Fibroblast of the conjunctiva (primary cell): ENCODE measurements around the gene CIB2.
"Not testable (repeated sequence)": the region's sequence is repeated elsewhere in the genome, so short reads cannot be mapped to it uniquely, and the experiment has no call there.

Experiments
- DNase-seq: peaks from one replicate; pipeline ENCODE4 v3.0.0-alpha.2; 2010; ENCODE audit warnings: low read depth

The CIB2 gene

GRCh38 chr15:78131295-78132061 lies at the start of gene CIB2:
TSS of gene CIB2 (minus strand) at chr15:78131445. CDS start at chr15:78131215, 230 bp downstream.
- peak; percentile 14 for DNase-seq

GRCh38 chr15:78179906-78180305 lies 48.7 kb upstream of the CIB2 start:
- no peak for DNase-seq

DNA sequence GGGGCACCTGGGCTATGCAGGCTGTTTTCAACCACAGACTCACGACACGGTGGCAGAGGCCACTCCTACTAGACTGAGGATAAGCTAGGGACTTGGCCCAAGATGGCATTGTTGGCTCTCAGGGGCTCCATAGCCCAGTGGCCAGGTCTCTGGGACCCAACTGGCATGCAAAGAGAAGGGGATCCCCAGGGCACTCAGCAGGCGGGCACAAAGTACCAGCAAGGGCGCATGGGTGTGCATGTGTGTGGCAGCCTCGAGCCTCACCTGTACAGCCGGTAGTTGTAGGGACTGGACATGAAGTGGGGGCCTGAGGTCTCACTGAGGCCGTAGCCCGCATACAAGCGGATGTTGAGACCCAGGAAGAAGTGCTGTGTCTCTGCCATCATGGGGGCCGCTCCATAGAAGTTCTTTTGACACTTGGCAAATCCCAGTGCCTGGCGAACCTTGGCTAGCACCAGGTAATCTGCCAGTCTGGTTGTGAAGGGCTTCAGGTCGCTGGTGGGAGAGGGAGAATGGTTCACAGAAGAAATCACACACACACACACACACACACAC lies 48.1 kb upstream of the CIB2 start:
- DNase-seq = no peak

DNA sequence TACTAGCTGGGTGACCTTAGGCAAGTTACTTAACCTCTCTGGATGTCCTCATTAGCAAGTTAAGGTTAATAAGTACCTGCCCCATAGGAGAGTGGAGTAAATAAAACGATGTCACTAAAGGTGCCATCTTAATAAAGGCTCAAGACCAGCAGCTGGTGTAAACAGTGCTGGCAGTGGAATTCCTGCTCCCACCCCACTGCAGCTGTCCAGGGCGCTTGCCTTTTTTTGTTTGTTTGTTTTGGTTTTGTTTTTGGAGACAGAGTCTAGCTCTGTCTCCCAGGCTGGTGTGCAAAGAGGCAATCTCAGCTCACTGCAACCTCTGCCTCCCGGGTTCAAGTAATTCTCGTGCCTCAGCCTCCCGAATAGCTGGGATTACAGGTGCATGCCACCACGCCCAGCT lies 46.8 kb upstream of the CIB2 start:
- DNase-seq = no peak

GRCh38 chr15:78177447-78177873 lies 46.2 kb upstream of the CIB2 start:
- DNase-seq = no peak

DNA sequence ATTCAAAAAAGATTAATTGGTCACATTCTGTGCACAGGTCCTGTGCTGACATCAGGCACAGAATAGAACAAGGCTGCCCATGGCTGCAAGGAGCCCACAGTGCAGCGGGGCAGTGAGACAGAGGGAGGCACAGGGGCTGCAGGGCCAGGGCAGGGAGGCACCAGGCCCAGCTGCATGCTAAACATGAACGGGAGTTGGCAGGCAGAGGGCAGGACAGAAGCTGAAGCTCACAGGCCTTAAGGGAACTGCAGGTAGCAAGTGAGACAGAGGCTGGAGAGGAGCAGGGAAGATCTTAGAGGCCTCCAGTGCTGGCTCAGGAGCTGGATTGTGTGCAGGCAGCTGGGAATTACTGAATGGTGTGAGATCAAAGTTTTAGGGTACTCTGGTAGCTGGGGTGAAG lies 44.1 kb upstream of the CIB2 start:
- DNase-seq = no peak

- no peak for DNase-seq
Measured at GRCh38 chr15:78174401-78174800, 43.2 kb upstream of the CIB2 start.

- no peak for DNase-seq
Measured at GRCh38 chr15:78171864-78172472, 40.7 kb upstream of the CIB2 start.

DNA sequence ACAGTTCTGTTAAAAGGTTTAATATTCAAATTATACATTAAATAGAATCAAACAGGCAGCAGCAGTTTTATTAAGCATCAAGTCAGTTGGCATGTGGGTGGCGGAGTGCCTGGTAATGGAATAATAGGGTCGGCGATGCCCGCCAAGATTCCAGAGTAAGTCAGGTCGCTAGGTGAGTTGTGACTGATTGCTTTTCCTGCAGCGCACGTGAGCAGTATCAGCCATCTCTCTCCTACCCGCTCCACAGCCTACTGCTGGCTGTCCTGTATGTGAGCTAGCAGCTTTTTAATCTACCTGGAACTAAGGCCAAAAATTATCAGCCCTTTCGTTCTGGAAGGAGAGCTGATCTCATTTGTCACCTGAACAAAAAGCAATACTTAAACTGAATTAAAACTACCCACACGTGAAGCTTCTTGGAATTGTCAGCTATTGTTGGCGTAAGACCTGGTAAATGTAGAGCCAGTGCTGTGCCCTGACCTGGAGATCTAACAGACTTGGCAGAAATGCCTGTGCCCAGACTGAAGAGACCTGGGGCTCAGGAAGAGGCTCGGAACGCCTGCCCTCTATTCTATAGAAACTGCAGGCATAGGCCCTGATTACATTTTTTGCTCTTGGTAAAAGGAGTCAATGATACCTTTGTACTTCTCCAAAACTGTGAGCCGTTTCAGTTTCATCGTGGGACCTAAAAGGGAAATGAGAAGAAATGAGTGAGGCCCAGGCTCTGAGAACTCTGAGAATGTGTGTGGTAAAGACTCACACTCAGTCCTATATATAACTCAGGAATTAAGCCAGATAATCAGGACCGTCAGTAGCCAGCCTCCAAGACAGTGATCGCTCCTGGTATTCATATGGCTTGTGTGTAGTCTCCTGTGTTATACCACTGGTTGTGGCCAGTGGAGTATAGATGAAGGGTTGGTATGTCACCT lies 39.9 kb upstream of the CIB2 start:
- DNase-seq = no peak

DNA sequence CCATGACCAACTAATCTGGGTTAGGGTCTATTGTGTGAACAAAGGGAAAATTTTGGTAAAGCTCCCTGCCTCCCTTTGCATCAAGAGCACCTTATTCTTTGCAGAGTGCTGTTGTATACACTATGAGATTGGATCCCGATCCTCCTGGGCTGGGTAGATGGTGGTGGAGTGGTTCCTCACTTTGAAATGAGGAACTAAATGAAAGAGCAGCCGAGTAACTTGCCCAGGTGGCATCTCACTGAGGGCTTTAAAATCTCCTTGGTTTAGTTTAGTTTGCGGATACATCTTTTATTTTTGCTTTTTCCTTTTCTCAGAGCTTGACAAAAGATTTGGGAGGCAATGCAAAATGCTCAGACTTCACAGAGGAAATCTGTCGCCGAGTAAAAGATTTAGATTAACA lies 37.4 kb upstream of the CIB2 start:
- DNase-seq = no peak

DNA sequence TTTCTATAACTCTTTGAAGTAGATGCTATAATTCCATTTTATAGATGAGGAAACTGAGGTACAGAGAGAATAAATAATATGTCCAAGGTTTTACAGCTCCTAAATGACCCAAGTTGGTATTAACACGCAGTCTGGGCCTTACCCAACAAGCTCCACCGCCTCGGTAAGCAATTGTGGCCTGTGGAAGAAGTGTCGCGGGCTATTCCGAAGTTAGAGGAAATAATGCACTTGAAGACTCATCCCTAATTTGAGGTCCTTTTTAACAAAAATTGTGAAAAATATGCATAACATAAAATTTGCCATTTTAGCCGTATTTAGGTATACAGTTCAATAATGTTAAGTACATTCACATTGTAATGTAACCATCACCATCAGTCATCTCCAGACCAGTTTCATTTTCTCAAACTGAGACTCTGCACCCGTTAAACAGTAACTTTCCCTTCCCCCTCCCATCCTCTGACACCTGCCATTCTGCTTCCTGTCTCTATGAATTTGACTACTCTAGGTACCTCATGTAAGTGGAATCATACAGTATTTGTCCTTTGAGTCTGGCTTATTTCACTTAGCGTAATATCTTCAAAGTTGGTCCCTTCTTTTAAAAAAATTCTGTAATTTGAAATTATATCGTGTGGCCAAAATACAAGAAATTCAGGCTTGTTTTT lies 36.1 kb upstream of the CIB2 start:
- DNase-seq = no peak

DNA sequence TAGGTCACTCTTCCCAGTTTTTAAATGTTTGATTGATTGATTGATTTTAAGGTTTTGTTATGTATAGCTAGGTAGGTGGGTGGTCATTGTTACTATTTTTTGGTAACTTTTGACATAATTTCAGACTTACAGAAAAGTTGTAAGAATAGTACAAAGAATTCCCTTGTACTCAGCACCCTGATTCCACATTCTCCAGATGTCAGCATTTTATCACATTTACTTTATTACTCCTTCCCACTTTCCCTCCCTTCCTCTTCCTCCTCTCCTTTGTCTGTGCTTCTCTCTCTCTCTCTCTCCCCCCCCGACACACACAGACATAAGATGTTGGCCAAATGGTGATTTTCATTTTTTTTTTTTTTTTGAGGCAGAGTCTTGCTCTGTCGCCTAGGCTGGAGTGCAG lies 32.8 kb upstream of the CIB2 start:
- DNase-seq = no peak

- DNase-seq = no peak
Measured at GRCh38 chr15:78162038-78162437, 30.8 kb upstream of the CIB2 start.

GRCh38 chr15:78159395-78159794 lies 28.1 kb upstream of the CIB2 start:
- DNase-seq = no peak

DNA sequence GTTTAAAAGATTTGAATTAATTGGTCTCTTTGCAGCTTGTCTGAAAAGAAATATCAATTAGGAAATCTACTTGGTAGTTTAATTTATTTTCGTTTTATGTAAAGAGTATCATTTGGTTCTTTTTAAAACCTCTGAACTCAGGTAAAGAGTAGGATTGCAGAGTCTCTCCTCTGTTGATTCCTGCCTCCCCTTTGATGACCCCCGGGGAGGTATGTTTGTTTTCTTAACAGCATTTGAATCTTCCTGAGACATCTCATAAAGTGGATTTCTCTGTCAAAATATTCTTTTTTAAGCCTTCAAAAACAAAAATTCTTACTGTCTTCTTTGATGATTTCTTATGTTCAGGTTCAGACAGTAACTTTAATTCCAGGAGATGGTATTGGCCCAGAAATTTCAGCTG lies 26.0 kb upstream of the CIB2 start:
- DNase-seq = no peak

DNA sequence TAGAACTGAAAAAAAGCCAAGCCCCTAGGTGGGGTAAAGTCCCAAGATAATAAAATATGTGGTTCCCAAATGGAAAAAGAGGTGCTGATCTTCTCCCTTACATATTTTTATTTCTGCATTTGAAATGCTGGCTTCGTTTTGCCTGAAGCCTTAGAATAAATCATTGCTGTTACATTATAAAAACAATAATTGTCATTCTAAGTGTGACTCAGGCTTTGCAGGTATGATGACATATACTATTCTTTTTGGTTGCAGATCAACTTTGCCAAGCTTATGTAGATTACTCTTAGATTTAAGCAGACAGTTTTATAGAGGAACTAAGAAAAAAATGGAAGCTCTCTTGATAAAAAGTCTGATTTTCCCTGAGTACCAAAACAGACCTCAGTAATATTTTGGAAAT lies 25.4 kb upstream of the CIB2 start:
- DNase-seq = no peak

- DNase-seq = no peak
Measured at GRCh38 chr15:78155355-78155939, 24.2 kb upstream of the CIB2 start.

- no peak for DNase-seq
Measured at GRCh38 chr15:78154955-78155354, 23.7 kb upstream of the CIB2 start.

DNA sequence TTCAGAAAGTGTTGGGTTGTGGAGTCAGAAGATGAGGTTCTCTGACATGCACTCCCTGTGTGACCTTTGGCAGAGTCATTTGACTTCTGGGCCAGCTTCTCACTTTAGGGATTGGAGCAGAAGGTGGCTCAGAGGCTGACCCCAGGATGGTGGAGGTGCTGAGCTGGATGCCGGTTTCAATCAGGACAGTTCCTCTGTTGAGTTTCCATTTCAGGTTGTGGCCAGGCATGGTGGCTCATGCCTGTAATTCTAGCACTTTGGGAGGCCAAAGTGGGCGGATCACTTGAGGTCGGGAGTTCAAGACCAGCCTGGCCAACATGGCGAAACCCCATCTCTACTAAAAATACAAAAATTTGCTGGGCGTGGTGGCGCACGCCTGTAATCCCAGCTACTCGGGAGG lies 19.8 kb upstream of the CIB2 start:
- not testable (repeated sequence) for DNase-seq

DNA sequence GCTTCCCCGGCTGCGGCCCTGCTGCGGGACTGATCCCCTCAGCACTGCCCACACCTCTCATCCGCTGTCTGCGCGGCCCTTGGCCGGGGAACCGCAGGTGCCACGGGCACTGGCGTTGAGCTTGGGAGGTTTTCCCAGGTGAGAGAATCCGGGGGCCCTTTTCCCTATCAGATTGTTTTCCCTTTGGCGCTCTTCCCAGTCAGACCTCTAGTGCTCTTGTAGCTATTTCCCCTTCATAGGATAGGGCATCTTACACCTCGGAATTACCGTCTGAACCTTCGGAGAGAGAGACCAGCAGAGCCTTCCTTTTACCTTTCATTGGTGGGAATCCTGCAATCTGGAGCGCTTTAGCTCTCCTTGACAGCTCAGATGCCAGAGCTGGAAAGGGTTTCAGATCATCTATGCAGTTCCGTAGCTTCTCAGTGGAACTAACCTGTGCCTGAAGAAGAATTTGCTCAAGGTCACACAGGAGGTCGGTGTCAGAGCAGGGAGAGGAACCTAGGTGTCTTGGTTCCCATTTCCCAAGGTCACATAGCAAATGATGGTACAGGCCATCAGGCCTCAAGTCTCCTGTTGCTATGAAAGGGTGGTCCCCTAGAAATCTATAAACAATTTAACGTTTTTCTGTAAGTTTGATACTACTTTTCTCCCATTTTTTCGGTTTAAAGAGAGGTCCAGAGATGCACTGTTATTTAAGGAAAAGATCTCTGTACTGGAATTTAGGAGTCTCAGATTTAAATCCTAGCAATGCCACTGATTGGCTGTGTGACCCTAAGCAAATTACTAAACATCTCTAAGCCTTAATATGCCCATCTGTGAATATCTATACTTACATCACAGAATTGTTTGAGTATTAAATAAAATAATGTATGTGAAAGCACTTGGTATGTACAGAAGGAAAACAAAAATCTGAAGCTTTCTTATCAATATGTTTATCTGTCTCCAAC lies 18.8 kb upstream of the CIB2 start:
- no peak for DNase-seq
